Esophagus squamous epithelium (tissue), 5 donors: ENCODE data around the gene ATRN. TPM values are rescaled to one million over a fixed set of nuclear protein-coding genes. Genes with fewer than 3 reads are reported as not detected.
"Not testable (repeated sequence)": the region's sequence is repeated elsewhere in the genome, so short reads cannot be mapped to it uniquely, and the experiment has no call there.

Experiments used
- DNase-seq: peaks from one replicate; lab custom pipeline; 2025; lab: John Stamatoyannopoulos, UW
- H3K27ac ChIP-seq, 4 donors: fragments of 200-600 bp; sonication (generic); one replicate each; pipeline ENCODE4 v1.5.1; 2016 to 2019; ENCODE audit warnings: mild to moderate bottlenecking in 1 of 4
- H3K27me3 ChIP-seq, 4 donors: fragments of 200-600 bp; sonication (generic); 1 replicate in 3 of 4; 2 replicates in 1 of 4; pipeline versions ENCODE4 v1.5.1 to v1.6.0; 2017 to 2021; ENCODE audit warnings: antibody characterized with exemption in 1 of 4
- H3K36me3 ChIP-seq, 3 donors: fragments of 200-600 bp; sonication (generic); one replicate each; pipeline ENCODE4 v1.5.1; 2016 to 2019
- H3K4me1 ChIP-seq, 3 donors: fragments of 200-600 bp; sonication (generic); one replicate each; pipeline ENCODE4 v1.5.1; 2017 to 2019
- H3K4me3 ChIP-seq, 4 donors: fragments of 200-600 bp; sonication (generic); 1 replicate in 3 of 4; 2 replicates in 1 of 4; pipeline ENCODE4 v1.5.1; 2016 to 2019; ENCODE audit warnings: mild to moderate bottlenecking in 2 of 4, moderate library complexity in 1 of 4
- H3K9me3 ChIP-seq, 3 donors: fragments of 200-600 bp; sonication (generic); one replicate each; pipeline ENCODE4 v1.5.1; 2016 to 2019
- CTCF ChIP-seq, 6 experiments: fragments of 450-650 bp in 4 of 6; fragments of 200-600 bp in 2 of 6; sonication (generic) in 2 of 6; IDR thresholded peaks; one replicate each; pipeline ENCODE4 v1.5.1; 2016 to 2019; ENCODE audit warnings: antibody characterized with exemption in 6 of 6, mild to moderate bottlenecking in 4 of 6, moderate library complexity in 4 of 6
- POLR2A ChIP-seq, 4 donors: fragments of 450-650 bp; IDR thresholded peaks; one replicate each; pipeline ENCODE4 v1.6.1; 2017; ENCODE audit warnings: antibody characterized with exemption in 4 of 4, mild to moderate bottlenecking in 4 of 4, moderate library complexity in 3 of 4
- WGBS, 2 donors: methylation state at CpG; one replicate each; pipeline ENCODE4 v1.1.5; 2018; 5-methylcytosine and 5-hydroxymethylcytosine counted together
- intact Hi-C: fragments of 100-400 bp; cut with DNase I; formaldehyde crosslinking; loops from one replicate; pipeline ENCODE4 v1.15.0; 2022
- total RNA-seq, 4 donors: library from RNA; depleted of rRNA; stranded (reverse); fragments of >200 nt; gene quantifications; one replicate each; pipeline ENCODE4 v1.1.0, GENCODE V29; 2016
- donor health status: DM: yes; HTN: yes; CAD: no.

ATRN gene
- total RNA-seq, 4 donors from 2014 or later = 15.4 to 23.1 (median 21.4) TPM

GRCh38 chr20:3611901-3612300, 141.1 kb downstream of the ATRN start:
- intact Hi-C loops = no loop called here
- DNase-seq = no peak
- Histone ChIP-seq H3K4me3 (no peak overlapping the region), H3K4me1 (no peaks in the 10 kb centered on the region), H3K27me3 (no peaks in the 10 kb centered on the region), H3K27ac (no peak overlapping the region), H3K36me3 (peaks cover 0 to 16% (median 0%) of the 10 kb centered on the region in 3 donors), H3K9me3 (no peaks in the 10 kb centered on the region)
- 48% methylated on average over 1 of the region's 1 CpG for WGBS, 2 donors
- no peak for TF ChIP-seq CTCF (IDR thresholded peaks at IDR 0.05)
- no peak for TF ChIP-seq POLR2A (IDR thresholded peaks at IDR 0.05)

GRCh38 chr20:3612795-3613572, 142.2 kb downstream of the ATRN start:
- no peaks in the 10 kb centered on the region for H3K4me1 ChIP-seq
- no peaks in the 10 kb centered on the region for H3K27me3 ChIP-seq
- H3K27ac ChIP-seq = no peak overlapping the region
- DNase-seq = no peak
- intact Hi-C loops = no loop called here
- no peaks in the 10 kb centered on the region for H3K9me3 ChIP-seq
- TF ChIP-seq CTCF (IDR thresholded peaks at IDR 0.05) (no peak), POLR2A (IDR thresholded peaks at IDR 0.05) (no peak)
- WGBS, 2 donors = 84 to 91% methylated on average over 10 of the region's 10 CpGs
- no peak overlapping the region for H3K4me3 ChIP-seq
- H3K36me3 ChIP-seq = peaks cover 0 to 24% (median 0%) of the 10 kb centered on the region in 3 donors

GRCh38 chr20:3613821-3614440, 143.1 kb downstream of the ATRN start:
- Histone ChIP-seq H3K27ac (no peak overlapping the region), H3K9me3 (no peaks in the 10 kb centered on the region), H3K36me3 (peaks cover 0 to 20% (median 0%) of the 10 kb centered on the region in 3 donors), H3K4me3 (no peak overlapping the region), H3K27me3 (no peaks in the 10 kb centered on the region), H3K4me1 (no peaks in the 10 kb centered on the region)
- WGBS, 2 donors = 72 to 73% methylated on average over 9 of the region's 9 CpGs
- no peak for DNase-seq
- TF ChIP-seq POLR2A (IDR thresholded peaks at IDR 0.05) (no peak), CTCF (IDR thresholded peaks at IDR 0.05) (no peak)
- intact Hi-C loops = no loop called here

GRCh38 chr20:3614466-3614865, 143.6 kb downstream of the ATRN start:
- WGBS, 2 donors = 71 to 80% methylated on average over 5 of the region's 5 CpGs
- intact Hi-C loops = no loop called here

GRCh38 chr20:3615171-3615840, 144.5 kb downstream of the ATRN start:
- DNase-seq, intact Hi-C loops, H3K9me3 ChIP-seq, H3K4me1 ChIP-seq, H3K27me3 ChIP-seq, H3K4me3 ChIP-seq, H3K27ac ChIP-seq: not testable (repeated sequence)
- WGBS, 2 donors = 90 to 95% methylated on average over 8 to 12 of the region's 13 CpGs
- H3K36me3 ChIP-seq = peaks cover 0 to 20% (median 0%) of the 10 kb centered on the region in 3 donors

More at GRCh38 chr20:3614466-3614865, 143.6 kb downstream of the ATRN start:
- Histone ChIP-seq H3K4me1 (no peaks in the 10 kb centered on the region), H3K36me3 (peaks cover 0 to 20% (median 0%) of the 10 kb centered on the region in 3 donors), H3K4me3 (no peak overlapping the region), H3K27me3 (no peaks in the 10 kb centered on the region), H3K27ac (no peak overlapping the region), H3K9me3 (no peaks in the 10 kb centered on the region)
- TF ChIP-seq CTCF (IDR thresholded peaks at IDR 0.05) (no peak), POLR2A (IDR thresholded peaks at IDR 0.05) (no peak)
- DNase-seq = no peak
